ENCODE data around the gene PPFIBP1. TPM values are rescaled to one million over a fixed set of nuclear protein-coding genes. Genes with fewer than 3 reads are reported as not detected.

Gene PPFIBP1
- total and polyA plus RNA-seq, 12 donors = 9.6 to 123 (median 74.3) TPM

- Histone ChIP-seq H3K27me3 (no peaks in the 10 kb centered on the region), H3K4me3 (no peak overlapping the region), H3K4me1 (replicated peaks in 1 of 2) (peaks cover 9 to 17% of the 10 kb centered on the region in 2 donors), H3K9me3 (replicated peaks in 1 of 3) (no peaks in the 10 kb centered on the region), H3K27ac (no peak overlapping the region), H3K36me3 (replicated peaks in 1 of 2) (no peaks in the 10 kb centered on the region)
- intact Hi-C loops (cut with DNase I) = no loop called here
- 58 to 74% (median 73%) methylated on average over 4 of the region's 4 CpGs for WGBS, 4 donors
- DNase-seq = no peak
- TF ChIP-seq CTCF (IDR thresholded peaks at IDR 0.05) (no peak), POLR2A (IDR thresholded peaks at IDR 0.05) (no peak)
These were observed 7.9 kb downstream of the PPFIBP1 start for GRCh38 chr12:27531896-27532295.

- Histone ChIP-seq H3K27ac (no peak overlapping the region), H3K27me3 (no peaks in the 10 kb centered on the region), H3K4me3 (no peak overlapping the region), H3K4me1 (replicated peaks in 1 of 2) (peaks cover 11 to 24% of the 10 kb centered on the region in 2 donors), H3K36me3 (replicated peaks in 1 of 2) (no peaks in the 10 kb centered on the region), H3K9me3 (replicated peaks in 1 of 3) (no peaks in the 10 kb centered on the region)
- no peak for DNase-seq
- WGBS, 4 donors = 83 to 88% (median 85%) methylated on average over 6 of the region's 6 CpGs
- TF ChIP-seq POLR2A (IDR thresholded peaks at IDR 0.05) = no peak
- TF ChIP-seq CTCF (IDR thresholded peaks at IDR 0.05) = no peak
- intact Hi-C loops (cut with DNase I) = no loop called here
These were observed 10.2 kb downstream of the PPFIBP1 start for GRCh38 chr12:27534060-27534764.

GRCh38 chr12:27534765-27535161 lies 10.8 kb downstream of the PPFIBP1 start:
- Histone ChIP-seq H3K4me1 (replicated peaks in 1 of 2) (peaks cover 11 to 30% of the 10 kb centered on the region in 2 donors), H3K27ac (no peak overlapping the region)

GRCh38 chr12:27535318-27535717 lies 11.3 kb downstream of the PPFIBP1 start:
- WGBS, 4 donors = 95 to 98% (median 96%) methylated on average over 6 of the region's 6 CpGs
- peaks cover 11 to 33% of the 10 kb centered on the region in 2 donors for H3K4me1 ChIP-seq (replicated peaks in 1 of 2)
- no peaks in the 10 kb centered on the region for H3K36me3 ChIP-seq (replicated peaks in 1 of 2)

More at GRCh38 chr12:27534765-27535161, 10.8 kb downstream of the PPFIBP1 start:
- TF ChIP-seq POLR2A (IDR thresholded peaks at IDR 0.05) (no peak), CTCF (IDR thresholded peaks at IDR 0.05) (no peak)
- Histone ChIP-seq H3K4me3 (no peak overlapping the region), H3K27me3 (no peaks in the 10 kb centered on the region), H3K9me3 (replicated peaks in 1 of 3) (no peaks in the 10 kb centered on the region), H3K36me3 (replicated peaks in 1 of 2) (no peaks in the 10 kb centered on the region)
- WGBS, 4 donors = 87 to 93% (median 89%) methylated on average over 1 of the region's 1 CpG
- intact Hi-C loops (cut with DNase I) = no loop called here
- DNase-seq = no peak

More at GRCh38 chr12:27535318-27535717, 11.3 kb downstream of the PPFIBP1 start:
- no peak overlapping the region for H3K27ac ChIP-seq
- no peaks in the 10 kb centered on the region for H3K9me3 ChIP-seq (replicated peaks in 1 of 3)
- TF ChIP-seq CTCF (IDR thresholded peaks at IDR 0.05) = no peak
- no peak for TF ChIP-seq POLR2A (IDR thresholded peaks at IDR 0.05)
- no peak overlapping the region for H3K4me3 ChIP-seq
- intact Hi-C loops (cut with DNase I) = no loop called here
- no peaks in the 10 kb centered on the region for H3K27me3 ChIP-seq
- no peak for DNase-seq
